Measurements from ENCODE around the gene UVRAG.
A peak's percentile ranks its signal among the peaks of the same experiment; 100 is the strongest.
"Not testable (repeated sequence)": the region's sequence is repeated elsewhere in the genome, so short reads cannot be mapped to it uniquely, and the experiment has no call there.

Gene UVRAG

GRCh38 chr11:75973710-75974109 is 158.7 kb downstream of the UVRAG start:
- DNase-seq, result not testable (repeated sequence)

GRCh38 chr11:75979075-75979474 is 164.1 kb downstream of the UVRAG start:
- not testable (repeated sequence) for DNase-seq

GRCh38 chr11:75979479-75980027 is 164.5 kb downstream of the UVRAG start:
- not testable (repeated sequence) for DNase-seq

GRCh38 chr11:75980031-75980430 is 165.0 kb downstream of the UVRAG start:
- DNase-seq, result no peak

- DNase-seq, result no peak
These were observed 166.5 kb downstream of the UVRAG start for GRCh38 chr11:75981546-75981945.

GRCh38 chr11:75982309-75982708 is 167.3 kb downstream of the UVRAG start:
- DNase-seq, result peak; percentile 14

GRCh38 chr11:75986966-75987365 is 172.0 kb downstream of the UVRAG start:
- no peak for DNase-seq

GRCh38 chr11:75993126-75993525 is 178.1 kb downstream of the UVRAG start:
- DNase-seq, result no peak

- no peak for DNase-seq
These were observed 179.6 kb downstream of the UVRAG start for GRCh38 chr11:75994616-75995015.

- no peak for DNase-seq
These were observed 181.8 kb downstream of the UVRAG start for GRCh38 chr11:75996523-75997442.

GRCh38 chr11:76004400-76004799 is 189.4 kb downstream of the UVRAG start:
- DNase-seq, result no peak

GRCh38 chr11:76005756-76006155 is 190.7 kb downstream of the UVRAG start:
- DNase-seq, result no peak

- DNase-seq, result no peak
These were observed 192.2 kb downstream of the UVRAG start for GRCh38 chr11:76007166-76007565.

GRCh38 chr11:76008474-76008873 is 193.5 kb downstream of the UVRAG start:
- no peak for DNase-seq

GRCh38 chr11:76010051-76010450 is 195.0 kb downstream of the UVRAG start:
- DNase-seq, result no peak

- no peak for DNase-seq
These were observed 198.5 kb downstream of the UVRAG start for GRCh38 chr11:76013526-76013925.

GRCh38 chr11:76023236-76024068 is 208.4 kb downstream of the UVRAG start:
- peak; percentile 39 for DNase-seq

GRCh38 chr11:76025068-76025467 is 210.1 kb downstream of the UVRAG start:
- peak; percentile 17 for DNase-seq

GRCh38 chr11:76025817-76026216 is 210.8 kb downstream of the UVRAG start:
- no peak for DNase-seq

GRCh38 chr11:76026281-76026680 is 211.3 kb downstream of the UVRAG start:
- no peak for DNase-seq

- DNase-seq, result no peak
These were observed 211.9 kb downstream of the UVRAG start for GRCh38 chr11:76026862-76027261.

- DNase-seq, result no peak
These were observed 215.3 kb downstream of the UVRAG start for GRCh38 chr11:76030286-76030685.

- no peak for DNase-seq
These were observed 216.1 kb downstream of the UVRAG start for GRCh38 chr11:76030968-76031590.
